ENCODE results near the gene C5orf34.
"Not testable (repeated sequence)": the region's sequence is repeated elsewhere in the genome, so short reads cannot be mapped to it uniquely, and the experiment has no call there.

C5orf34 gene

GRCh38 chr5:43514471-43514815 lies 505 bp downstream of the C5orf34 start:
- no peak for DNase-seq

GRCh38 chr5:43514025-43514424 lies 923 bp downstream of the C5orf34 start:
- DNase-seq: no peak

DNA sequence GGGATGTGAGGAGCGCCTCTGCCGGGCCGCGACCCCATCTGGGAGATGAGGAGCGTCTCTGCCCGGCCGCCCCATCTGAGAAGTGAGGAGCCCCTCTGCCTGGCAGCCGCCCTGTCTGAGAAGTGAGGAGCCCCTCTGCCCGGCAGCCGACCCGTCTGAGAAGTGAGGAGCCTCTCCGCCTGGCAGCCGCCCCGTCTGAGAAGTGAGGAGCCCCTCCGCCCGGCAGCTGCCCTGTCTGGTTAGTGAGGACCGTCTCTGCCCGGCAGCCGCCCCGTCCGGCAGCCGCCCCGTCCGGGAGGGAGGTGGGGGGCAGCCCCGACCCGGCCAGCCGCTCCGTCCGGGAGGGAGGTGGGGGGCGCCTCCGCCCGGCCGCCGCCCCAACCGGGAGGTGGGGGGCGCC lies 3.9 kb downstream of the C5orf34 start:
- not testable (repeated sequence) for DNase-seq

GRCh38 chr5:43498581-43498980 lies 16.4 kb downstream of the C5orf34 start:
- DNase-seq: no peak

GRCh38 chr5:43497311-43498104 lies 17.4 kb downstream of the C5orf34 start:
- DNase-seq: no peak

GRCh38 chr5:43491326-43491725 lies 23.6 kb downstream of the C5orf34 start:
- no peak for DNase-seq

DNA sequence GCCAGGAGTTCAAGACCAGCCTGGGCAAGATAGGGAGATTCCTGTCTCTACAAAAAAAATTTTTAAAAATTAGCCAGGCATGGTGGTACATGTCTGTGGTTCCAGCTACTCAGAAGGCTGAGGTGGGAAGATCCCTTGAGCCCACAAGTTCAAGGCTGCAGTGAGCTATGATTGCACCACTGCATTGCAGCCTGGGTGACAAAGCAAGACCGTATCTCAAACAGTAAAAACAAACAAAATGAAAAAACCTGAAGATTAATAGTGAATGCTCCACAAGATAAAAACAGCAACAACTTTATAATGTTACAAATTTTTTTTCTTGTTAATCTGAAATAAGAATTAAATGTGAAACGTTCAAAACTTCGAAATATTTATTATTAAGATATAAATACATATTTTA lies 28.6 kb downstream of the C5orf34 start:
- no peak for DNase-seq

- no peak for DNase-seq
Observed at GRCh38 chr5:43485406-43485805, 29.5 kb downstream of the C5orf34 start.

DNA sequence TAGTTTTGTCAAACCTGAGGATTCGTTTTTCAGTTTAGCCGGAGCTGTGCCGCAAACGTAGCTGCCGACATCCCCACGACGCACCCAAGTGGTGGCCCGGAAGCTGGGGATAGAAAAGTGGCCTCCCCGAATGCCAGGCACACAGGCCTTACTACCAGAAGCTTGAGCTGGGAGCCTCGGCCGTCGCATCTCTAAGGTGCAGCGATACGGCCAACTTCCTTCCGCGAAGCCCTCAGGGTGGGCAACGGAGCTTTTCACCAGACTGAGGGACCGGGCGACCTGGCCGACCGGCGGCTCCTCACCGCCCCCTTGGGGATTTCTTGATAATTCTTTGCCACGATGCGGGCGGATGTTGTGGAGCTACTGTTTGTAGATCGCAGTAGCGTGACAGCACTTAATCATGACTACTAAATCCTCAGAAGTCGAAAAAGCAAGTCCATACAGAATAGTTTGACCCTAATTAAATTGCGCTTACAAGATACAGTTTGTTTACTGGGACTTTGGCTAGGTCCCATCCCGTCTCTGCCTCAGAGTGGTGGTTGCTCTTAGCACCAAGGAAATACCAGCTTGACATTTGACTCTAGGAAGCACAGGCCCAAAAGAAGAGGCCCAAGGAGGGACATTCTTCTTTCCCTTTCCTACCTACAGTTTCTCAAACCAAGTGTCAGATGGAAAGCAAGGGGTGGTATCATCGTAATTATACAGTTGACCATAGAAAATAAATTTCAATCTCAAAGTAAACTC lies 30.7 kb downstream of the C5orf34 start:
- DNase-seq: peak; percentile 86

- DNase-seq: peak; percentile 87
Observed at GRCh38 chr5:43483298-43484105, 31.4 kb downstream of the C5orf34 start, which contains the start of gene TMEM267. TSS of gene TMEM267 (minus strand) at chr5:43483865. CDS start at chr5:43453969, 29,896 bp downstream.

DNA sequence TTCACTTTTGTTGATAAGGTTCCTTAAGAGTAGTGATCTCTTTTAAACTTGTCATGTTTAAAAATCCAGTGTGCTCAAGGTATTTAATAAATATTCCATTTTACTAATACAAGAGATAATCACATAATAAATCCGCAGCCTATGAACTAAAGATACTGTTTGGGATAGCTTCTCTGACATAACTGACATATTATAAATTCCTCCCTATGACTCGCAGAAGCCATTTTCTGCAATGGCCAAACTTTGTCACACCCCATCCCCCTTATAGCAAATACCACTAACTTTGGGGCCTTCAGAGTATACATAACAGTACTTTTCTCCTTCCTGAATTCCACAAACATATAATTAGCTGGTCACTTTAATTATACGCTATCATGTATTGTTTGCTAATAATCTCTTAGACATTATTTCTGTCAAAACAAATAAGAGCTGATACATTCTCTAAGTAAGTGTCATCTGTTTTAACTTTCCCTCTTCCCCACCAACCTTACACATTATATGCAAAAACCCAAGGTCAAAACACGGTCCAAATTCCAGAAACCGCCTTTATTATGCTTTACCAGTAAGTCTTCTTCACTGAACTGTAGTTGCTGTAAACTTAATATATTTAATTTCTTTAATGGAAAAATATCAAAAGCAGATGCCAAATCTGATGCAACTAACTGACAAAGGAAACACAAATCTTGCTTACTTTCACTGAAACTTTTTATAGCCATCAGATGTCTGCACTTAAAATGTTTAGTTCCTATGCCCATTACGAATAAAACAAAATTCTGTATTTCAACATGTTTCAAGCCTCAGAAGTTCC lies 32.3 kb downstream of the C5orf34 start:
- peak; percentile 35 for DNase-seq

- no peak for DNase-seq
Observed at GRCh38 chr5:43469671-43470391, 45.1 kb downstream of the C5orf34 start.

GRCh38 chr5:43467100-43467499 lies 47.8 kb downstream of the C5orf34 start:
- DNase-seq: no peak

- not testable (repeated sequence) for DNase-seq
Observed at GRCh38 chr5:43465455-43465854, 49.5 kb downstream of the C5orf34 start.

DNA sequence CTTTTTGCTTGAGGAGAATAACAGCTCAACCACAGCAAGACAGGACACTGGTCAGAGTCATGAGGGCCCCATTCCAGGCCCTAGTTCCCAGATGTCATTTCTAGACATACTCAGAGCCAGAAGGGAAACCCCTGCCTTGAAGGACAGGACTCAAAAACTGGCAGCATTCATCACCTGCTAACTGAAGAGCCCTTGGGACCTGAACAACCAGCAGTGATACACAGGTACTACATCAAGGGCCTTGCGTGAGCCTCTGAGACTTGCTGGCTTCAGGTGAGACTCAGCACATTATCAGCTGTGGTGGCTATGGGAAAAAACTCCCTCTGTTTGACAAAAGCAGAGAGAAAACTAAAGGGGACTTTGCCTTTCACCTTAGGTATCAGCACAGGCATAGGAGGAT lies 53.9 kb downstream of the C5orf34 start:
- no peak for DNase-seq

GRCh38 chr5:43456556-43456955 lies 58.4 kb downstream of the C5orf34 start:
- no peak for DNase-seq

- not testable (repeated sequence) for DNase-seq
Observed at GRCh38 chr5:43441575-43441974, 73.4 kb downstream of the C5orf34 start.

- DNase-seq: no peak
Observed at GRCh38 chr5:43437062-43437660, 77.8 kb downstream of the C5orf34 start.

All from KG1 (cell line).